Loucy (cell line): ENCODE data around the gene PANK4.

ENCODE experiments used
- H2AFZ ChIP-seq: fragments of 200-600 bp; sonication (generic); 2 replicates; pipeline ENCODE4 v1.6.0; 2016; ENCODE audit warnings: antibody characterized with exemption, mild to moderate bottlenecking, low read length, moderate library complexity
- H3F3A ChIP-seq: fragments of 200-600 bp; 2 replicates; pipeline ENCODE4 v1.6.0; 2016; ENCODE audit warnings: antibody characterized with exemption, low read depth, mild to moderate bottlenecking
- H3K27me3 ChIP-seq: fragments of 200-600 bp; sonication (generic); 2 replicates; pipeline ENCODE4 v1.6.1; 2014; ENCODE audit warnings: low read length, mild to moderate bottlenecking; ENCODE audit not compliant: insufficient read depth, poor library complexity, severe bottlenecking
- H3K36me3 ChIP-seq: fragments of 200-600 bp; sonication (generic); 2 replicates; pipeline ENCODE4 v1.6.1; 2016; ENCODE audit warnings: low read length; ENCODE audit not compliant: insufficient read depth
- H3K4me1 ChIP-seq: fragments of 200-600 bp; sonication (generic); 2 replicates; pipeline ENCODE4 v1.5.1; 2014; ENCODE audit warnings: low read length, mild to moderate bottlenecking; ENCODE audit not compliant: insufficient read depth, poor library complexity, severe bottlenecking
- H3K4me2 ChIP-seq: fragments of 200-600 bp; sonication (generic); 2 replicates; pipeline ENCODE4 v1.6.0; 2014; ENCODE audit warnings: antibody characterized with exemption, low read length, low read depth, mild to moderate bottlenecking; ENCODE audit not compliant: poor library complexity, severe bottlenecking
- H3K4me3 ChIP-seq: fragments of 200-600 bp; sonication (generic); 2 replicates; pipeline ENCODE4 v1.5.1; 2014; ENCODE audit warnings: low read length, mild to moderate bottlenecking, mixed read lengths; ENCODE audit not compliant: poor library complexity, severe bottlenecking
- H3K79me2 ChIP-seq: fragments of 200-600 bp; sonication (generic); 2 replicates; pipeline ENCODE4 v1.6.1; 2014; ENCODE audit warnings: low read length; ENCODE audit not compliant: insufficient read depth
- H3K9ac ChIP-seq: fragments of 200-600 bp; sonication (generic); 2 replicates; pipeline ENCODE4 v1.6.0; 2014; ENCODE audit warnings: mild to moderate bottlenecking, low read depth, low read length, moderate library complexity; ENCODE audit not compliant: poor library complexity, severe bottlenecking
- H3K9me2 ChIP-seq: fragments of 200-600 bp; sonication (generic); replicated peaks from 2 replicates; pipeline ENCODE4 v1.6.1; 2016; ENCODE audit warnings: low read depth, low read length, mixed read lengths
- H3K9me3 ChIP-seq: fragments of 200-600 bp; sonication (generic); 2 replicates; pipeline ENCODE4 v1.6.1; 2014; ENCODE audit warnings: mild to moderate bottlenecking, antibody characterized with exemption, low read length, low read depth; ENCODE audit not compliant: insufficient read depth
- H4K20me1 ChIP-seq: fragments of 200-600 bp; sonication (generic); 2 replicates; pipeline ENCODE4 v1.6.0; 2014; ENCODE audit warnings: antibody characterized with exemption, low read length, mild to moderate bottlenecking; ENCODE audit not compliant: insufficient read depth, poor library complexity, severe bottlenecking
- CTCF ChIP-seq: fragments of 200-600 bp; sonication (generic); conservative IDR thresholded peaks from 2 replicates; pipeline ENCODE4 v1.5.1; 2014; ENCODE audit warnings: mild to moderate bottlenecking, antibody characterized with exemption, low read length
- EZH2phosphoT487 ChIP-seq: fragments of 200-600 bp; IDR thresholded peaks from 2 replicates; pipeline ENCODE4 v1.6.1; 2018; ENCODE audit warnings: antibody characterized with exemption, mild to moderate bottlenecking, moderate library complexity, borderline replicate concordance

Gene PANK4

GRCh38 chr1:2567083-2567679 lies 40.8 kb upstream of the PANK4 start:
- Histone ChIP-seq H4K20me1 (no peaks in the 10 kb centered on the region), H2AFZ (no peak overlapping the region), H3K79me2 (no peaks in the 10 kb centered on the region), H3K4me3 (no peak overlapping the region), H3F3A (no peaks in the 10 kb centered on the region), H3K36me3 (no peaks in the 10 kb centered on the region), H3K27me3 (no peaks in the 10 kb centered on the region), H3K4me2 (no peak overlapping the region), H3K9me2 (no peaks in the 10 kb centered on the region), H3K9me3 (no peaks in the 10 kb centered on the region), H3K4me1 (no peaks in the 10 kb centered on the region), H3K9ac (no peak overlapping the region)
- TF ChIP-seq CTCF (no peak), EZH2phosphoT487 (no peak)

GRCh38 chr1:2566101-2567045 lies 40.0 kb upstream of the PANK4 start:
- no peaks in the 10 kb centered on the region for H3K9me3 ChIP-seq
- no peaks in the 10 kb centered on the region for H3K4me1 ChIP-seq
- no peaks in the 10 kb centered on the region for H3F3A ChIP-seq
- no peaks in the 10 kb centered on the region for H4K20me1 ChIP-seq
- TF ChIP-seq CTCF, result no peak
- no peak for TF ChIP-seq EZH2phosphoT487
- no peak overlapping the region for H3K4me2 ChIP-seq
- H3K9me2 ChIP-seq, result no peaks in the 10 kb centered on the region
- no peaks in the 10 kb centered on the region for H3K27me3 ChIP-seq
- no peaks in the 10 kb centered on the region for H3K36me3 ChIP-seq
- no peaks in the 10 kb centered on the region for H3K79me2 ChIP-seq
- no peak overlapping the region for H3K4me3 ChIP-seq
- H3K9ac ChIP-seq, result no peak overlapping the region
- H2AFZ ChIP-seq, result no peak overlapping the region

- H3K4me1 ChIP-seq, result no peaks in the 10 kb centered on the region
- no peaks in the 10 kb centered on the region for H3K79me2 ChIP-seq
- H4K20me1 ChIP-seq, result no peaks in the 10 kb centered on the region
- no peaks in the 10 kb centered on the region for H3K27me3 ChIP-seq
- H3K36me3 ChIP-seq, result no peaks in the 10 kb centered on the region
- no peak for TF ChIP-seq CTCF
- TF ChIP-seq EZH2phosphoT487, result no peak
- H3K4me2 ChIP-seq, result no peak overlapping the region
- no peak overlapping the region for H3K9ac ChIP-seq
- no peaks in the 10 kb centered on the region for H3K9me3 ChIP-seq
- no peak overlapping the region for H3K4me3 ChIP-seq
- no peaks in the 10 kb centered on the region for H3K9me2 ChIP-seq
- no peaks in the 10 kb centered on the region for H3F3A ChIP-seq
- H2AFZ ChIP-seq, result no peak overlapping the region
These were observed 38.5 kb upstream of the PANK4 start for GRCh38 chr1:2564815-2565374.
